HepG2 (cell line): Measurements from ENCODE around the gene SFMBT1. TPM values are rescaled to one million over a fixed set of nuclear protein-coding genes. Genes with fewer than 3 reads are reported as not detected.
A peak's percentile ranks its signal among the peaks of the same experiment; 100 is the strongest.

Source experiments
- ATAC-seq: fragments of 200-7000 bp; cut with Tn5 transposase; 3 replicates; pipeline ENCODE4 v1.9.1; 2020; ENCODE audit warnings: mild to moderate bottlenecking, moderate library complexity
- BruUV-seq: library from RNA; stranded (reverse); fragments of 400-500 nt; replicated peaks from 2 replicates; lab custom pipeline; 2021; lab: Mats Ljungman, UMichigan
- CTCF ChIA-PET: fragments of 300-600 bp; formaldehyde crosslinking; extraction: SDS; loops from one replicate; lab custom pipeline; 2021; ENCODE audit warnings: low total read pairs, inconsistent platforms, low intra/inter-chr PET ratio; lab: Yijun Ruan, JAX
- POLR2A ChIA-PET: fragments of 350-600 bp; sonication (Branson Sonifier 250); formaldehyde crosslinking; loops from one replicate; lab custom pipeline; 2020; ENCODE audit warnings: antibody characterized with exemption, inconsistent platforms; lab: Yijun Ruan, JAX
- DNase-seq: peaks from one replicate; pipeline ENCODE4 v3.0.0-alpha.2; 2015; ENCODE audit warnings: low spot score
- FAIRE-seq: peaks from 3 replicates; lab custom pipeline; 2011; peaks lifted over from hg19 to GRCh38; lab: Jason Lieb, UNC
- H2AFZ ChIP-seq: one replicate; pipeline ENCODE4 v1.6.1; 2011; ENCODE audit warnings: low read length, inconsistent platforms
- H3K27ac ChIP-seq: fragments of 300-600 bp; 3 replicates; pipeline ENCODE4 v1.8.0; 2011; ENCODE audit warnings: mixed run types, mild to moderate bottlenecking, mixed read lengths, low read length, inconsistent platforms; ENCODE audit not compliant: insufficient read depth; ENCODE audit errors: extremely low read length
- H3K27me3 ChIP-seq, 2 experiments: fragments of 200-600 bp in 1 of 2; 2 replicates in 1 of 2; 3 replicates in 1 of 2; pipeline versions ENCODE4 v1.6.0 to v1.8.0; 2011; ENCODE audit warnings: low read length in 2 of 2, mild to moderate bottlenecking in 2 of 2, moderate library complexity in 2 of 2, inconsistent platforms in 1 of 2; ENCODE audit not compliant: insufficient read depth in 2 of 2, control insufficient read depth in 1 of 2
- H3K36me3 ChIP-seq, 2 experiments: fragments of 200-600 bp in 1 of 2; replicated peaks in 1 of 2; 2 replicates in 1 of 2; 3 replicates in 1 of 2; pipeline versions ENCODE4 v1.5.1 to v1.8.0; 2011; ENCODE audit warnings: low read length in 2 of 2, inconsistent platforms in 1 of 2; ENCODE audit not compliant: insufficient read depth in 2 of 2, control insufficient read depth in 1 of 2
- H3K4me1 ChIP-seq: 2 replicates; pipeline ENCODE4 v1.5.1; 2012; ENCODE audit warnings: low read length, inconsistent platforms; ENCODE audit not compliant: insufficient read depth
- H3K4me2 ChIP-seq: 2 replicates; pipeline ENCODE4 v1.6.0; 2011; ENCODE audit warnings: low read depth, low read length, inconsistent platforms
- H3K4me3 ChIP-seq, 3 experiments: fragments of 200-600 bp in 1 of 3; sonication (generic), shearing (Covaris generic) in 1 of 3; replicated peaks in 1 of 3; 2 replicates each; pipeline ENCODE4 v1.5.1; 2011 to 2016; ENCODE audit warnings: low read length in 3 of 3, inconsistent platforms in 2 of 3, low read depth in 2 of 3, mild to moderate bottlenecking in 2 of 3, control low read depth in 1 of 3, mixed read lengths in 1 of 3; ENCODE audit not compliant: insufficient read depth in 1 of 3
- H3K79me2 ChIP-seq: one replicate; pipeline ENCODE4 v1.6.1; 2011; ENCODE audit warnings: low read length, inconsistent platforms; ENCODE audit not compliant: insufficient read depth
- H3K9ac ChIP-seq: 2 replicates; pipeline ENCODE4 v1.6.0; 2011; ENCODE audit warnings: mild to moderate bottlenecking, low read depth, low read length, inconsistent platforms; ENCODE audit not compliant: insufficient read depth
- H3K9me3 ChIP-seq: 2 replicates; pipeline ENCODE4 v1.5.1; 2012; ENCODE audit warnings: mild to moderate bottlenecking, low read length
- H4K20me1 ChIP-seq: 2 replicates; pipeline ENCODE4 v1.6.0; 2011; ENCODE audit warnings: inconsistent platforms, mild to moderate bottlenecking, low read length, moderate library complexity; ENCODE audit not compliant: insufficient read depth
- RNF219 ChIP-seq: sonication (generic); formaldehyde crosslinking; IDR thresholded peaks from 2 replicates; pipeline ENCODE4 v1.5.0; 2020; ENCODE audit warnings: mild to moderate bottlenecking, missing genetic modification reagents
- TGIF2 ChIP-seq: IDR thresholded peaks from 2 replicates; pipeline ENCODE4 v1.6.1; 2016; ENCODE audit warnings: control low read depth, missing compliant biosample characterization
- WGBS: methylation state at CpG from one replicate; pipeline ENCODE4 v1.1.6; 2017; ENCODE audit warnings: low lambda C conversion rate; 5-methylcytosine and 5-hydroxymethylcytosine counted together
- in situ Hi-C: cut with HindIII; loops from 2 replicates; pipeline ENCODE4 v1.10.0; 2017; ENCODE audit warnings: low pct_unique_long_range_greater_than_20kb; ENCODE audit not compliant: extremely low pct_ligation_motif_present
- intact Hi-C: fragments of 100-400 bp; cut with micrococcal nuclease; formaldehyde crosslinking; loops from one replicate; pipeline ENCODE4 v1.10.0; 2022; ENCODE audit not compliant: unreplicated experiment
- polyA plus RNA-seq, 8 experiments: library from polyadenylated mRNA; depleted of rRNA in 3 of 8; stranded (reverse) in 7 of 8; unstranded in 1 of 8; fragments of >200 nt; fragmentation: Illumina TruSeq in 4 of 8; extraction: Trizol in 4 of 8; gene quantifications; 2 replicates each; pipeline versions ENCODE4 v1.2.1 to v1.2.3, GENCODE V29; 2011 to 2016; ENCODE audit warnings: low read depth in 4 of 8, missing spikeins in 1 of 8, mixed read lengths in 1 of 8; ENCODE audit not compliant: insufficient read depth in 1 of 8
- total RNA-seq, 5 experiments: library from RNA; depleted of rRNA; stranded (reverse); fragments of >200 nt; fragmentation: Illumina TruSeq; extraction: Trizol; gene quantifications; 2 replicates each; pipeline ENCODE4 v1.2.3, GENCODE V29; 2016; ENCODE audit warnings: low read depth in 1 of 5
- TF ChIP-seq, protein P1 (sequence below): sonication (generic); formaldehyde crosslinking; IDR thresholded peaks from 2 replicates; pipeline ENCODE4 v1.5.0; 2020; ENCODE audit warnings: mild to moderate bottlenecking, missing genetic modification reagents
- TF ChIP-seq, protein P2 (sequence below): sonication (generic); formaldehyde crosslinking; IDR thresholded peaks from 2 replicates; pipeline ENCODE4 v1.5.0; 2020; ENCODE audit warnings: mild to moderate bottlenecking, missing genetic modification reagents, moderate library complexity

The SFMBT1 gene
- total and polyA plus RNA-seq, 2 of the 13 experiments (the other 11 are each of a cell fraction or from before 2014, with no cell fraction given) = 3.8 to 12.8 TPM

DNA sequence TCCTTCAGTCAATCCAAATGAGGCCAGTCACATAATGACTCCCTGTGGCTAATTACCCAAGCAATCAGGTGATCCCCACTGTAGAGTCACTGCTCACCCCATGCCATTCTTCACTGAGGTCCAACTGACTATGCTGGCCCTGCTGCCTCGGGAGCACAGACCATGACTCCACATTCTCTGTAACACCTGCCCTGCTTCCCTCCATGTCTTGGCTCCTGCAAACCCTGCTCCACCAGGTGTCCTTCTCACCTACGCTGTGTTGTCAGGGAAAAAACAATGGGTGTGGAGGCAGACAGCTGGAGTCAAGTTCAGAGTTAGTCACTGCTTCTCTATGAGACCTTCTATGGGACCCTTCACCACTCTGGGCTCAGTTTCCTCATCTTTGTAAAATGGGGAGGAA lies 6.1 kb upstream of the SFMBT1 start:
- Histone ChIP-seq H3K4me2 (no peak overlapping the region), H3K9me3 (no peaks in the 10 kb centered on the region), H3K9ac (no peak overlapping the region), H2AFZ (no peak overlapping the region), H3K79me2 (no peaks in the 10 kb centered on the region), H3K4me1 (peaks cover 21% of the 10 kb centered on the region), H3K27me3 (no peaks in the 10 kb centered on the region; a peak in 1 of 5 replicates), H3K36me3 (no peaks in the 10 kb centered on the region), H4K20me1 (no peaks in the 10 kb centered on the region), H3K27ac (no peak overlapping the region), H3K4me3 (no peak overlapping the region)
- intact Hi-C loops = loop anchor here (10.0 kb wide), 1 partner anchor 77 kb away; no protein-coding TSS in a partner anchor
- 19% methylated on average over 2 of the region's 2 CpGs for WGBS
- in situ Hi-C loops = no loop called here
- TF ChIP-seq RNF219 (no peak), TGIF2 (CRISPR knock-in tag) (no peak)
- TF ChIP-seq, protein P1, sequence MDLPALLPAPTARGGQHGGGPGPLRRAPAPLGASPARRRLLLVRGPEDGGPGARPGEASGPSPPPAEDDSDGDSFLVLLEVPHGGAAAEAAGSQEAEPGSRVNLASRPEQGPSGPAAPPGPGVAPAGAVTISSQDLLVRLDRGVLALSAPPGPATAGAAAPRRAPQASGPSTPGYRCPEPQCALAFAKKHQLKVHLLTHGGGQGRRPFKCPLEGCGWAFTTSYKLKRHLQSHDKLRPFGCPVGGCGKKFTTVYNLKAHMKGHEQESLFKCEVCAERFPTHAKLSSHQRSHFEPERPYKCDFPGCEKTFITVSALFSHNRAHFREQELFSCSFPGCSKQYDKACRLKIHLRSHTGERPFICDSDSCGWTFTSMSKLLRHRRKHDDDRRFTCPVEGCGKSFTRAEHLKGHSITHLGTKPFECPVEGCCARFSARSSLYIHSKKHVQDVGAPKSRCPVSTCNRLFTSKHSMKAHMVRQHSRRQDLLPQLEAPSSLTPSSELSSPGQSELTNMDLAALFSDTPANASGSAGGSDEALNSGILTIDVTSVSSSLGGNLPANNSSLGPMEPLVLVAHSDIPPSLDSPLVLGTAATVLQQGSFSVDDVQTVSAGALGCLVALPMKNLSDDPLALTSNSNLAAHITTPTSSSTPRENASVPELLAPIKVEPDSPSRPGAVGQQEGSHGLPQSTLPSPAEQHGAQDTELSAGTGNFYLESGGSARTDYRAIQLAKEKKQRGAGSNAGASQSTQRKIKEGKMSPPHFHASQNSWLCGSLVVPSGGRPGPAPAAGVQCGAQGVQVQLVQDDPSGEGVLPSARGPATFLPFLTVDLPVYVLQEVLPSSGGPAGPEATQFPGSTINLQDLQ (CRISPR knock-in tag) = no peak
- TF ChIP-seq, protein P2, sequence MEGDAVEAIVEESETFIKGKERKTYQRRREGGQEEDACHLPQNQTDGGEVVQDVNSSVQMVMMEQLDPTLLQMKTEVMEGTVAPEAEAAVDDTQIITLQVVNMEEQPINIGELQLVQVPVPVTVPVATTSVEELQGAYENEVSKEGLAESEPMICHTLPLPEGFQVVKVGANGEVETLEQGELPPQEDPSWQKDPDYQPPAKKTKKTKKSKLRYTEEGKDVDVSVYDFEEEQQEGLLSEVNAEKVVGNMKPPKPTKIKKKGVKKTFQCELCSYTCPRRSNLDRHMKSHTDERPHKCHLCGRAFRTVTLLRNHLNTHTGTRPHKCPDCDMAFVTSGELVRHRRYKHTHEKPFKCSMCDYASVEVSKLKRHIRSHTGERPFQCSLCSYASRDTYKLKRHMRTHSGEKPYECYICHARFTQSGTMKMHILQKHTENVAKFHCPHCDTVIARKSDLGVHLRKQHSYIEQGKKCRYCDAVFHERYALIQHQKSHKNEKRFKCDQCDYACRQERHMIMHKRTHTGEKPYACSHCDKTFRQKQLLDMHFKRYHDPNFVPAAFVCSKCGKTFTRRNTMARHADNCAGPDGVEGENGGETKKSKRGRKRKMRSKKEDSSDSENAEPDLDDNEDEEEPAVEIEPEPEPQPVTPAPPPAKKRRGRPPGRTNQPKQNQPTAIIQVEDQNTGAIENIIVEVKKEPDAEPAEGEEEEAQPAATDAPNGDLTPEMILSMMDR = peak; percentile 17; the same call in 1 of the 2 replicates
- CTCF ChIA-PET = no interaction called here
- FAIRE-seq (no peak), ATAC-seq (no peak; the same call in 2 of the 3 replicates), DNase-seq (no peak)
- POLR2A ChIA-PET = interaction anchor here (0.5 kb wide), 1 partner anchor 1067 kb away, joined by 3 read pairs; no protein-coding TSS in a partner anchor
- no TSS peak for BruUV-seq
